SK-N-SH treated with all-trans-retinoic acid at 6 μM for 48 hours (cell line): ENCODE measurements around the gene ELK4.

Experiments
- ATAC-seq: fragments of 200-7000 bp; cut with Tn5 transposase; 3 replicates; pipeline ENCODE4 v1.9.1; 2020; ENCODE audit warnings: mild to moderate bottlenecking, moderate library complexity
- ARNTL ChIP-seq: fragments of 450-650 bp; formaldehyde crosslinking; IDR thresholded peaks from 2 replicates; pipeline ENCODE4 v1.5.0; 2020; ENCODE audit warnings: low read depth, mild to moderate bottlenecking, moderate library complexity, borderline replicate concordance
- BACH2 ChIP-seq: fragments of 250-450 bp; sonication (Bioruptor Pico); IDR thresholded peaks from 2 replicates; pipeline ENCODE4 v1.9.0; 2021; ENCODE audit warnings: mild to moderate bottlenecking, borderline replicate concordance
- CSDC2 ChIP-seq: fragments of 250-450 bp; sonication (Bioruptor Pico); IDR thresholded peaks from 2 replicates; pipeline ENCODE4 v1.5.0; 2020; ENCODE audit warnings: mild to moderate bottlenecking, moderate library complexity
- ESRRG ChIP-seq: fragments of 250-450 bp; sonication (Bioruptor Pico); IDR thresholded peaks from 2 replicates; pipeline ENCODE4 v1.6.1; 2021; ENCODE audit warnings: mild to moderate bottlenecking
- GLIS3 ChIP-seq: fragments of 250-450 bp; sonication (Bioruptor Pico); IDR thresholded peaks from 2 replicates; pipeline ENCODE4 v1.5.0; 2020; ENCODE audit warnings: mild to moderate bottlenecking, moderate library complexity
- ISL1 ChIP-seq: fragments of 250-450 bp; sonication (Bioruptor Pico); IDR thresholded peaks from 2 replicates; pipeline ENCODE4 v2.1.2; 2022; ENCODE audit warnings: mild to moderate bottlenecking, moderate library complexity
- OSR1 ChIP-seq: fragments of 250-450 bp; sonication (Bioruptor Pico); IDR thresholded peaks from 2 replicates; pipeline ENCODE4 v1.8.0; 2022; ENCODE audit warnings: moderate library complexity, mild to moderate bottlenecking, inconsistent platforms
- POU6F1 ChIP-seq: fragments of 250-450 bp; sonication (Bioruptor Pico); IDR thresholded peaks from 2 replicates; pipeline ENCODE4 v1.8.0; 2021; ENCODE audit warnings: low read depth, mild to moderate bottlenecking, moderate library complexity, borderline replicate concordance
- PPARA ChIP-seq: fragments of 250-450 bp; sonication (Bioruptor Pico); IDR thresholded peaks from 2 replicates; pipeline ENCODE4 v1.5.0; 2020; ENCODE audit warnings: mild to moderate bottlenecking, borderline replicate concordance
- SNAI2 ChIP-seq: fragments of 250-450 bp; sonication (Bioruptor Pico); IDR thresholded peaks from 2 replicates; pipeline ENCODE4 v1.5.0; 2020; ENCODE audit warnings: mild to moderate bottlenecking, moderate library complexity
- TCF4 ChIP-seq: fragments of 250-450 bp; sonication (Bioruptor Pico); IDR thresholded peaks from 2 replicates; pipeline ENCODE4 v1.8.0; 2021; ENCODE audit warnings: mild to moderate bottlenecking, moderate library complexity, borderline replicate concordance
- ZFP3 ChIP-seq: fragments of 250-450 bp; sonication (Bioruptor Pico); IDR thresholded peaks from 2 replicates; pipeline ENCODE4 v1.5.0; 2020; ENCODE audit warnings: mild to moderate bottlenecking, moderate library complexity
- ZFP30 ChIP-seq: fragments of 450-650 bp; formaldehyde crosslinking; IDR thresholded peaks from 2 replicates; pipeline ENCODE4 v1.5.0; 2022; ENCODE audit warnings: mild to moderate bottlenecking, moderate library complexity
- ZNF565 ChIP-seq: fragments of 450-650 bp; formaldehyde crosslinking; conservative IDR thresholded peaks from 2 replicates; pipeline ENCODE4 v1.5.0; 2020; ENCODE audit warnings: low read depth, mild to moderate bottlenecking, moderate library complexity
- ZNF8 ChIP-seq: fragments of 450-650 bp; formaldehyde crosslinking; IDR thresholded peaks from 2 replicates; pipeline ENCODE4 v1.5.0; 2020; ENCODE audit warnings: mild to moderate bottlenecking, moderate library complexity
- TF ChIP-seq, protein P1 (sequence below): fragments of 250-450 bp; sonication (Bioruptor Pico); IDR thresholded peaks from 2 replicates; pipeline ENCODE4 v1.5.0; 2020; ENCODE audit warnings: mild to moderate bottlenecking, moderate library complexity
- TF ChIP-seq, protein P2 (sequence below): fragments of 250-450 bp; sonication (Bioruptor Pico); IDR thresholded peaks from 2 replicates; pipeline ENCODE4 v1.8.0; 2020; ENCODE audit warnings: mild to moderate bottlenecking, moderate library complexity, borderline replicate concordance
- TF ChIP-seq, protein P3 (sequence below): fragments of 250-450 bp; sonication (Bioruptor Pico); IDR thresholded peaks from 2 replicates; pipeline ENCODE4 v1.5.1; 2021; ENCODE audit warnings: mild to moderate bottlenecking, moderate library complexity
- TF ChIP-seq, protein P4 (sequence below): fragments of 250-450 bp; sonication (Bioruptor Pico); IDR thresholded peaks from 2 replicates; pipeline ENCODE4 v1.5.1; 2020; ENCODE audit warnings: low read depth, mild to moderate bottlenecking, moderate library complexity

ELK4 gene

GRCh38 chr1:205664399-205665017 lies 32.7 kb upstream of the ELK4 start (continued):
- TF ChIP-seq, protein P1, sequence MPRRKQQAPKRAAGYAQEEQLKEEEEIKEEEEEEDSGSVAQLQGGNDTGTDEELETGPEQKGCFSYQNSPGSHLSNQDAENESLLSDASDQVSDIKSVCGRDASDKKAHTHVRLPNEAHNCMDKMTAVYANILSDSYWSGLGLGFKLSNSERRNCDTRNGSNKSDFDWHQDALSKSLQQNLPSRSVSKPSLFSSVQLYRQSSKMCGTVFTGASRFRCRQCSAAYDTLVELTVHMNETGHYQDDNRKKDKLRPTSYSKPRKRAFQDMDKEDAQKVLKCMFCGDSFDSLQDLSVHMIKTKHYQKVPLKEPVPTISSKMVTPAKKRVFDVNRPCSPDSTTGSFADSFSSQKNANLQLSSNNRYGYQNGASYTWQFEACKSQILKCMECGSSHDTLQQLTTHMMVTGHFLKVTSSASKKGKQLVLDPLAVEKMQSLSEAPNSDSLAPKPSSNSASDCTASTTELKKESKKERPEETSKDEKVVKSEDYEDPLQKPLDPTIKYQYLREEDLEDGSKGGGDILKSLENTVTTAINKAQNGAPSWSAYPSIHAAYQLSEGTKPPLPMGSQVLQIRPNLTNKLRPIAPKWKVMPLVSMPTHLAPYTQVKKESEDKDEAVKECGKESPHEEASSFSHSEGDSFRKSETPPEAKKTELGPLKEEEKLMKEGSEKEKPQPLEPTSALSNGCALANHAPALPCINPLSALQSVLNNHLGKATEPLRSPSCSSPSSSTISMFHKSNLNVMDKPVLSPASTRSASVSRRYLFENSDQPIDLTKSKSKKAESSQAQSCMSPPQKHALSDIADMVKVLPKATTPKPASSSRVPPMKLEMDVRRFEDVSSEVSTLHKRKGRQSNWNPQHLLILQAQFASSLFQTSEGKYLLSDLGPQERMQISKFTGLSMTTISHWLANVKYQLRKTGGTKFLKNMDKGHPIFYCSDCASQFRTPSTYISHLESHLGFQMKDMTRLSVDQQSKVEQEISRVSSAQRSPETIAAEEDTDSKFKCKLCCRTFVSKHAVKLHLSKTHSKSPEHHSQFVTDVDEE (CRISPR knock-in tag) = no peak
- TF ChIP-seq ZFP3 (no peak), ISL1 (CRISPR knock-in tag) (no peak)

- TF ChIP-seq OSR1 (CRISPR knock-in tag) (no peak), ISL1 (CRISPR knock-in tag) (no peak), ZFP30 (CRISPR knock-in tag) (no peak), ESRRG (CRISPR knock-in tag) (no peak), PPARA (CRISPR knock-in tag) (no peak), ARNTL (CRISPR knock-in tag) (no peak), ZNF565 (no peak), CSDC2 (CRISPR knock-in tag) (no peak), SNAI2 (CRISPR knock-in tag) (no peak), TCF4 (no peak), POU6F1 (no peak), ZFP3 (no peak), GLIS3 (CRISPR knock-in tag) (no peak), ZNF8 (CRISPR knock-in tag) (no peak), BACH2 (no peak)
- TF ChIP-seq, protein P2, sequence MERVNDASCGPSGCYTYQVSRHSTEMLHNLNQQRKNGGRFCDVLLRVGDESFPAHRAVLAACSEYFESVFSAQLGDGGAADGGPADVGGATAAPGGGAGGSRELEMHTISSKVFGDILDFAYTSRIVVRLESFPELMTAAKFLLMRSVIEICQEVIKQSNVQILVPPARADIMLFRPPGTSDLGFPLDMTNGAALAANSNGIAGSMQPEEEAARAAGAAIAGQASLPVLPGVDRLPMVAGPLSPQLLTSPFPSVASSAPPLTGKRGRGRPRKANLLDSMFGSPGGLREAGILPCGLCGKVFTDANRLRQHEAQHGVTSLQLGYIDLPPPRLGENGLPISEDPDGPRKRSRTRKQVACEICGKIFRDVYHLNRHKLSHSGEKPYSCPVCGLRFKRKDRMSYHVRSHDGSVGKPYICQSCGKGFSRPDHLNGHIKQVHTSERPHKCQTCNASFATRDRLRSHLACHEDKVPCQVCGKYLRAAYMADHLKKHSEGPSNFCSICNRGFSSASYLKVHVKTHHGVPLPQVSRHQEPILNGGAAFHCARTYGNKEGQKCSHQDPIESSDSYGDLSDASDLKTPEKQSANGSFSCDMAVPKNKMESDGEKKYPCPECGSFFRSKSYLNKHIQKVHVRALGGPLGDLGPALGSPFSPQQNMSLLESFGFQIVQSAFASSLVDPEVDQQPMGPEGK (CRISPR knock-in tag) = no peak
- TF ChIP-seq, protein P3, sequence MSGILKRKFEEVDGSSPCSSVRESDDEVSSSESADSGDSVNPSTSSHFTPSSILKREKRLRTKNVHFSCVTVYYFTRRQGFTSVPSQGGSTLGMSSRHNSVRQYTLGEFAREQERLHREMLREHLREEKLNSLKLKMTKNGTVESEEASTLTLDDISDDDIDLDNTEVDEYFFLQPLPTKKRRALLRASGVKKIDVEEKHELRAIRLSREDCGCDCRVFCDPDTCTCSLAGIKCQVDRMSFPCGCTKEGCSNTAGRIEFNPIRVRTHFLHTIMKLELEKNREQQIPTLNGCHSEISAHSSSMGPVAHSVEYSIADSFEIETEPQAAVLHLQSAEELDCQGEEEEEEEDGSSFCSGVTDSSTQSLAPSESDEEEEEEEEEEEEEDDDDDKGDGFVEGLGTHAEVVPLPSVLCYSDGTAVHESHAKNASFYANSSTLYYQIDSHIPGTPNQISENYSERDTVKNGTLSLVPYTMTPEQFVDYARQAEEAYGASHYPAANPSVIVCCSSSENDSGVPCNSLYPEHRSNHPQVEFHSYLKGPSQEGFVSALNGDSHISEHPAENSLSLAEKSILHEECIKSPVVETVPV (CRISPR knock-in tag) = no peak
- TF ChIP-seq, protein P1 (CRISPR knock-in tag) = no peak
- TF ChIP-seq, protein P4, sequence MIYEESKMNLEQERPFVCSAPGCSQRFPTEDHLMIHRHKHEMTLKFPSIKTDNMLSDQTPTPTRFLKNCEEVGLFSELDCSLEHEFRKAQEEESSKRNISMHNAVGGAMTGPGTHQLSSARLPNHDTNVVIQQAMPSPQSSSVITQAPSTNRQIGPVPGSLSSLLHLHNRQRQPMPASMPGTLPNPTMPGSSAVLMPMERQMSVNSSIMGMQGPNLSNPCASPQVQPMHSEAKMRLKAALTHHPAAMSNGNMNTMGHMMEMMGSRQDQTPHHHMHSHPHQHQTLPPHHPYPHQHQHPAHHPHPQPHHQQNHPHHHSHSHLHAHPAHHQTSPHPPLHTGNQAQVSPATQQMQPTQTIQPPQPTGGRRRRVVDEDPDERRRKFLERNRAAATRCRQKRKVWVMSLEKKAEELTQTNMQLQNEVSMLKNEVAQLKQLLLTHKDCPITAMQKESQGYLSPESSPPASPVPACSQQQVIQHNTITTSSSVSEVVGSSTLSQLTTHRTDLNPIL = no peak
- ATAC-seq = no peak
Observed at GRCh38 chr1:205663286-205663936, 31.6 kb upstream of the ELK4 start.
